Choroid plexus epithelial cell (primary cell): ENCODE measurements around the gene HOXD12.
A peak's percentile ranks its signal among the peaks of the same experiment; 100 is the strongest.

Experiments
- DNase-seq: peaks from one replicate; pipeline ENCODE4 v3.0.0-alpha.2; 2010; ENCODE audit warnings: low read depth
- H3K4me3 ChIP-seq: 2 replicates; pipeline ENCODE4 v1.5.1; 2011; ENCODE audit warnings: low read depth, mild to moderate bottlenecking, control low read depth, low read length, moderate library complexity
- CTCF ChIP-seq: conservative IDR thresholded peaks from 2 replicates; pipeline ENCODE4 v1.5.1; 2011; ENCODE audit warnings: low read depth, mild to moderate bottlenecking, control low read depth, inconsistent platforms, low read length, moderate library complexity

The HOXD12 gene

GRCh38 chr2:176124110-176124946 lies 24.7 kb downstream of the HOXD12 start:
- no peak for DNase-seq
- no peak for TF ChIP-seq CTCF
- no peak overlapping the region for H3K4me3 ChIP-seq

DNA sequence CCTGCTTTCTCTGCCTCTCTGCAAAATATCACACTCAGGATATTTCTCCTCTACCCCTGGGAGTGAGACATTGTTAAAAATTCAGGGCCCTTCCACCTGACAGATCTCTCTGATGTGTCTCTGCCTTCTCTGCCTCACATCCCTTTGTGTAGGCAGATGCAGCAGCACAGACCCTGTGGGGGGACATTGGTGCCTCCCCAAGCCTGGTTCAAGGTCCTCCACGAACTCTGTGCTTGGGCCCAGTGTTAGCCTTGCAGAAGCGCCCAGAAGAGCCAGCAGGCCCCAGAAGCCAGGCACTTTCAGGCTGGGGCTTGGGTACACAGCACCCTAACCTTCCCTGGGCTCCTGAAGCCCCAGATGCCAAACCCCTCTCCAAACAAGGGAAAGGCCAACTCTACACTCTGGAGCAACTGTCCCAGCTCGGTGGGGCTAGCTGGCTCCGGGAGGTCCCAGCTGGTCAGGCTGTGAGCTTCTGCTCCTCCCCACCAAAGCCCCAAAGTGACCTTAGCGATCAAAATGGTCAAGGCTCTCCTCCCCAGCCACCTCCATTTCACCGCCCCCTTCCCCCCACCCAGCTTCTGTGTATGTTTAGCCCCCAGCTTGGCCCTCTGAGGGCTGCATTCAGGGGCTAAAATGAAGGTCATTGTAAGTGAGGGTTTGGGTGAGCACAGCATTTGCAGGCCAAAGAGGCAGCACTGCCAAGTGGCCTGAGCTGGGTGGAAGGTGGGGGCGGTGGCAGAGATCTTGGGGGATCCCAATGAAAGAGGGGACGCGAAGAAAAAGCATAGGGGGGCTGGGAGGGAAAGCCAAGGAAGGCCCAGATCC lies 25.6 kb downstream of the HOXD12 start:
- no peak overlapping the region for H3K4me3 ChIP-seq
- no peak for TF ChIP-seq CTCF
- DNase-seq = no peak

DNA sequence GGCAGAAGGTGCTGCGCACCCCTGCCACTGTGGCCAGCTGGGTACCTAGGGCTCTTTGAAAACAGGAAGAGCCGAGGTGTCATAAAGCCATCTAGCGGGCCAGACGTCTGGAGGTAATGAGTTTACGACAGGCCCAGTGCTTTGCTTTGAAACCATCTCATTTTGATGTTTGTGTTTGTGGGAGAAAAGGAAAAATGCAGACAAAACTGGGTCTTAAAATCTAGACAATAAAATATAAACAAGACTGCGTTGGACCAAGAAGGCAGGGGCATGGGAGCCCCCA lies 26.1 kb downstream of the HOXD12 start:
- H3K4me3 ChIP-seq = no peak overlapping the region
- no peak for DNase-seq
- no peak for TF ChIP-seq CTCF

- peak; percentile 72 for DNase-seq
- peak; percentile 86 for TF ChIP-seq CTCF
- H3K4me3 ChIP-seq = no peak overlapping the region
Observed at GRCh38 chr2:176126929-176127773, 27.6 kb downstream of the HOXD12 start.

GRCh38 chr2:176127774-176128072 lies 28.1 kb downstream of the HOXD12 start:
- no peak overlapping the region for H3K4me3 ChIP-seq
- TF ChIP-seq CTCF = no peak
- no peak for DNase-seq

DNA sequence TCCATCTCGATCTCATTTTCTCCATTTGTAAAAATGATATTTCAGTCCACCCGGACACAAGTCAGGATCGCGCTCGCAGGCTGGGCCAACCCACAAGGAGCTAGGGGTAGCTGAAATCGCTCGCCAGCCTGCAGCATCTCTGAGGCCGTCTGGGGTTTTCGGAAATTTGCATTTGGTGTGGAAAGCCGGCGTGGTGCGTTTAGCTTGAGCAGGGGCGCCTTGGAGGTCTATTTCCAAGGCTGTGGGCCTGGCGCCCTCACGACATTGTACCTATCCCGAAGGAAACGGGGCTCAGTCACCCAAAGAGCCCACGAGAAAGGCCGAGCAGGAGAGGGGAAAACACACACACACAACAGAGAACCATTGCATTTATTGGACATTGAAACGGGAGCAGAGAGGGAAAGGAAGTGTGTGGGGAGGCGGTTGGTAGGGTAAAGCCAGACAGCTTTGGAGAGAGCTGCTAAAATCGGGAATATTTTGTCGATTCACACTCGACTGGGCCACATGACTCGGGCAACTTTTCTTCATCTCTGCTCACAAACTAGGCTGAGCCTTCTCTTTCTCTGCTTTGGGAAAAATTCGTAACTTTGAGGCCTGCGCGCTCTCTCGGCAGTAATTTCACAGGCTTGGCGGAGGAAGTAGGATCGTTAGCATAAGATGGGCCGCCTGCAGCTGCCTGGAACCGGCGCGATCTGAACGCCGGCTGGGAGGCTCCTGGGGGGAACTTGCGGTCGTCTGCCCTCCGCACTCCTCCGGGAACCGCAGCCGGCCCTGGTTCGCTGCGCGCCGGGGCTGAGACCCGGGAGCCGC lies 28.8 kb downstream of the HOXD12 start:
- no peak for TF ChIP-seq CTCF
- H3K4me3 ChIP-seq = no peak overlapping the region

More for the DNA sequence above, 28.8 kb downstream of the HOXD12 start:
- DNase-seq = no peak
